ENCODE data around the gene LRP1.

The LRP1 gene

DNA sequence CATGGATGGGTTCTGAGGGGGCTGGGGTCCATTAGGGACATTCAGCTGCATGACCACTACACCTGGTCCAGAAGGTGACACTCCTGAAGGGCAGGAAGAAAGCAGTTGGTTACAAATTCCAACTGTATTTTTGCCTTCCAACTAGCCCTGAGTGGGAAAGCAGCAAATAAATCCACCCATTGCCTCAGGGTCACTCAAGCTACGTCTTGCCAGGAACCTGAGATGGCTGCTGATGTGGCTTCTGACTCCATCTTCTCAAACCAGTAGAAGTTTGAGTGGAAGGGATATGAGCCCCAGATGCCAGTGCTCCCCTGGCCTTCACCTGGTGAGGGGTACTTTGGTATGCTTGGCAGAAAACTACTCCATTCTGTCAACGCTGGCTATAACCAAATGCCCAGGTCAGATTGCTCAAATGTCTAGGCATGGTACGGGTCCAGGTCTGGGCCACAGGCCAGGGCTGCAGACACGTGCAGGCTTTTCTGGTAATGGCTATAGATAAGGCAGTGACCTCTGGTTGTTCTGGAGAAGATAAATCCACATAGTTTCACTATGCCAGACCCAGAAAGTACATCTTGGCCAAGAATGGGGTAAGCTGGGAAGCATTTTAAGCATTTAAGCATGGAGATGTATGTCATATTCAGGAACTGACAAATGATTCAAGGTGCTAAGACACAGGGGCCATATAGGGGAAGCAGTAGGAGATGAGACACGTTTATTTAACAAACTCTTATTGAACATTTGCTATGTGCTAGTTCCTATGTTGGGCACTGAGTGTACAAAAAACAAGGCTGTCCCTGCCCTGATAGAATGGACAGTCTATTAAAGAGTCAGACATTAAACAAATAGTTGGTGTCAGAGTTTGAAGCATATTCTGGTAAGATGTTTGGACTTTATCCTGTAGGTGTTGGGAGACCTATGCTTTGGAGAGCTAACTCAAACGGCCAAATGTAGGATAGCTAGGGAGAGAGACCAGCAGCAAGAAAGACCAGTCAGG lies 131.0 kb downstream of the LRP1 start:
- H3K27ac ChIP-seq (ENCODE audit: low read depth, low read length, severe bottlenecking), result no peak overlapping the region
- H3K36me3 ChIP-seq (ENCODE audit: control insufficient read depth, insufficient read depth, low read length), result peaks cover 34% of the 10 kb centered on the region
- WGBS, 2 experiments (ENCODE audit: insufficient coverage in 2 of 2), result 82 to 90% methylated on average over 5 of the region's 6 CpGs
- no peaks in the 10 kb centered on the region for H3K9me3 ChIP-seq (ENCODE audit: control insufficient read depth, low read length)
- no peak overlapping the region for H3K4me3 ChIP-seq (ENCODE audit: extremely low read depth, insufficient read depth, low read length, poor library complexity, severe bottlenecking)
- H3K4me1 ChIP-seq (ENCODE audit: control insufficient read depth, insufficient read depth, low read length, poor library complexity, severe bottlenecking), result peaks cover 9% of the 10 kb centered on the region

GRCh38 chr12:57260366-57260765 lies 132.1 kb downstream of the LRP1 start:
- peaks cover 38% of the 10 kb centered on the region for H3K36me3 ChIP-seq (ENCODE audit: control insufficient read depth, insufficient read depth, low read length)
- peaks cover 7% of the 10 kb centered on the region for H3K4me1 ChIP-seq (ENCODE audit: control insufficient read depth, insufficient read depth, low read length, poor library complexity, severe bottlenecking)
- H3K27ac ChIP-seq (ENCODE audit: low read depth, low read length, severe bottlenecking), result no peak overlapping the region
- H3K4me3 ChIP-seq (ENCODE audit: extremely low read depth, insufficient read depth, low read length, poor library complexity, severe bottlenecking), result no peak overlapping the region
- WGBS, 2 experiments (ENCODE audit: insufficient coverage in 2 of 2), result 67 to 85% methylated on average over 3 of the region's 4 CpGs
- no peaks in the 10 kb centered on the region for H3K9me3 ChIP-seq (ENCODE audit: control insufficient read depth, low read length)

DNA sequence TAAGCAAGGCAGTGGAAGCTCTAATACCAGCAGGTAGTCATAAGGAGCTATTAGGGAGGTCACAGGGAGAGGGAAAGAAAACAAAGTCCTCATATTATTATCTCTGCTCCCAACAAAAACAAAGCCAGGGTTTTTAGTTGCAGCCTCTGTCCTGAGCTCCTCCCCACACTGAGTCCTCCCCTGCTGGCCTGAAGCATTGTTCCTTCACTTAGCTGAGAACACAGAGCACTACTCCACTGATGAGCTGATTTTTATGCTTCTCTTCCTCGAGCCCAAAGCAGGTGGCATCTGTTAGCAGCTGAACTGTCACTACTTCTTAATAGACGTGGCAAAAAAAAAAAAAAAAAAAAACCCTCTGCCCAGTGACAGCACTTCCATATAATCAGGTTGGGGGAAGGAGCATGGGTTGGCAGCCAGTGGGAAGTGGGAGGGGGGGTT lies 133.2 kb downstream of the LRP1 start:
- peaks cover 33% of the 10 kb centered on the region for H3K36me3 ChIP-seq (ENCODE audit: control insufficient read depth, insufficient read depth, low read length)
- no peaks in the 10 kb centered on the region for H3K9me3 ChIP-seq (ENCODE audit: control insufficient read depth, low read length)
- no CpG with 5 or more reads among the region's 2 CpGs for WGBS, 2 experiments (ENCODE audit: insufficient coverage in 2 of 2)
- H3K27ac ChIP-seq (ENCODE audit: low read depth, low read length, severe bottlenecking), result no peak overlapping the region
- H3K4me3 ChIP-seq (ENCODE audit: extremely low read depth, insufficient read depth, low read length, poor library complexity, severe bottlenecking), result no peak overlapping the region
- peaks cover 3% of the 10 kb centered on the region for H3K4me1 ChIP-seq (ENCODE audit: control insufficient read depth, insufficient read depth, low read length, poor library complexity, severe bottlenecking)

DNA sequence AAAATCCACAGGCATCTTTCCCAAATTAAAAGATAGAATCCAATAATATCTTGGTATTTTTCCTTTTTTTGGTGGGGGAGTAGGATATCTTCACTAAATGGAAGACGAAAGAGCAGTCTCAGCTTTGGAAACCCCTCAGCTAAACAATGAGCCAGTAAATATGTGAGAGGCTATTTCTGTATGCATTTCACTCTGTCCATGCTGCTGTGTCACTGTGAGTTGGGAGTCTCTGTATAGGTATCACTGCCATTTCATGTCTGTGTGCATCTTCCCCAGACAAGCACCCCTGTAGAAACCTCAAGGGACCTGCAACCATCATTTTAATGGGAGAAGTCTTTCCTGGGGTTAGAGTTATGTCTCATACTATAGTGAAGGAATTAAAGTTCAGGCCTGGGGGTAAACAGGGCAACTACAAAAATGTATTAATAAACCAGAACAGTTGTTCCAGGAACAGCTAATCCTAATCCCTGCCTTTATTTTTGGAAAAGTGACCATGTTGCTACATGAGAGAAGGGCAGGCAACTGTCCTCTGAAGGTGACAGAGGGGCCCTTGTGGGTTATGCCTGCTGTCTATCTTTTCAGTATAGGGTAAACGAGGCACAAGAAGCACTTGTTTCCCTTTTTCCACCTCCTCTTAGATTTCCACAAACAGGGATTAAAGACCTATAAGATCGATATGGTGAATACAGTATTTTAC lies 134.0 kb downstream of the LRP1 start:
- H3K27ac ChIP-seq (ENCODE audit: low read depth, low read length, severe bottlenecking), result no peak overlapping the region
- H3K4me1 ChIP-seq (ENCODE audit: control insufficient read depth, insufficient read depth, low read length, poor library complexity, severe bottlenecking), result peaks cover 3% of the 10 kb centered on the region
- H3K36me3 ChIP-seq (ENCODE audit: control insufficient read depth, insufficient read depth, low read length), result peaks cover 33% of the 10 kb centered on the region
- no peak overlapping the region for H3K4me3 ChIP-seq (ENCODE audit: extremely low read depth, insufficient read depth, low read length, poor library complexity, severe bottlenecking)
- 100% methylated on average over 1 of the region's 3 CpGs; no CpG with 5 or more reads in 1 of the 2 experiments for WGBS, 2 experiments (ENCODE audit: insufficient coverage in 2 of 2)
- H3K9me3 ChIP-seq (ENCODE audit: control insufficient read depth, low read length), result no peaks in the 10 kb centered on the region

Measured in mesodermal cell (in vitro differentiated cells).